VCaP (cell line): ENCODE measurements around the gene HRC.

ENCODE experiments used
- H3K27ac ChIP-seq: fragments of 450-650 bp; 2 replicates; pipeline ENCODE4 v1.5.1; 2017
- TF ChIP-seq, protein P1 (sequence below): fragments of 450-650 bp; conservative IDR thresholded peaks from 2 replicates; pipeline ENCODE4 v1.5.1; 2017; ENCODE audit warnings: mild to moderate bottlenecking, moderate library complexity

HRC gene

DNA sequence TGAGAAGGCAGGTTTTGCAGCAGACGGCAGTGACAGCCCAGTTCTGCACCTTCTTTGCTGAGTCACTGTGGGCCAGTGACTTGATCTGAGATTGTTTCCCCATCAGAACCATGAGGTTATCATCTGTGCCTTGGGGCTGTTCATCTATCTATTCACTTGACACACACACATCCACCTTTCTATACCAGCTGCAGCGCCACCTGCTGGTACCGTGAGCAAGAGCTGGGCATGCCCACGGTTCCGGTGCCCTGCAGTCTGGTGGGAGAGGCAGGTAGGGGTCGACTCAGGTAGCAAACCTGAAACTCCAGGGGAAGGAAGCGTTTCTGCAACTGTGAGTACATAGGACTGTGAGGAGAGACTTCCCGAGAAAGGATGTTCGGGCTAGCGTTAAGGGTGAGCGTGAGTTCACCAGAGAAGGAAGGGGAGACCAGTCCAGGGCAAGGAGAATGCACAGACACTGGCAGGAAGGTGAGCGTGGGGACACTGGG is 48.5 kb downstream of the HRC start:
- H3K27ac ChIP-seq, result no peak overlapping the region
- TF ChIP-seq, protein P1, sequence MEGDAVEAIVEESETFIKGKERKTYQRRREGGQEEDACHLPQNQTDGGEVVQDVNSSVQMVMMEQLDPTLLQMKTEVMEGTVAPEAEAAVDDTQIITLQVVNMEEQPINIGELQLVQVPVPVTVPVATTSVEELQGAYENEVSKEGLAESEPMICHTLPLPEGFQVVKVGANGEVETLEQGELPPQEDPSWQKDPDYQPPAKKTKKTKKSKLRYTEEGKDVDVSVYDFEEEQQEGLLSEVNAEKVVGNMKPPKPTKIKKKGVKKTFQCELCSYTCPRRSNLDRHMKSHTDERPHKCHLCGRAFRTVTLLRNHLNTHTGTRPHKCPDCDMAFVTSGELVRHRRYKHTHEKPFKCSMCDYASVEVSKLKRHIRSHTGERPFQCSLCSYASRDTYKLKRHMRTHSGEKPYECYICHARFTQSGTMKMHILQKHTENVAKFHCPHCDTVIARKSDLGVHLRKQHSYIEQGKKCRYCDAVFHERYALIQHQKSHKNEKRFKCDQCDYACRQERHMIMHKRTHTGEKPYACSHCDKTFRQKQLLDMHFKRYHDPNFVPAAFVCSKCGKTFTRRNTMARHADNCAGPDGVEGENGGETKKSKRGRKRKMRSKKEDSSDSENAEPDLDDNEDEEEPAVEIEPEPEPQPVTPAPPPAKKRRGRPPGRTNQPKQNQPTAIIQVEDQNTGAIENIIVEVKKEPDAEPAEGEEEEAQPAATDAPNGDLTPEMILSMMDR, result peak; percentile 95

DNA sequence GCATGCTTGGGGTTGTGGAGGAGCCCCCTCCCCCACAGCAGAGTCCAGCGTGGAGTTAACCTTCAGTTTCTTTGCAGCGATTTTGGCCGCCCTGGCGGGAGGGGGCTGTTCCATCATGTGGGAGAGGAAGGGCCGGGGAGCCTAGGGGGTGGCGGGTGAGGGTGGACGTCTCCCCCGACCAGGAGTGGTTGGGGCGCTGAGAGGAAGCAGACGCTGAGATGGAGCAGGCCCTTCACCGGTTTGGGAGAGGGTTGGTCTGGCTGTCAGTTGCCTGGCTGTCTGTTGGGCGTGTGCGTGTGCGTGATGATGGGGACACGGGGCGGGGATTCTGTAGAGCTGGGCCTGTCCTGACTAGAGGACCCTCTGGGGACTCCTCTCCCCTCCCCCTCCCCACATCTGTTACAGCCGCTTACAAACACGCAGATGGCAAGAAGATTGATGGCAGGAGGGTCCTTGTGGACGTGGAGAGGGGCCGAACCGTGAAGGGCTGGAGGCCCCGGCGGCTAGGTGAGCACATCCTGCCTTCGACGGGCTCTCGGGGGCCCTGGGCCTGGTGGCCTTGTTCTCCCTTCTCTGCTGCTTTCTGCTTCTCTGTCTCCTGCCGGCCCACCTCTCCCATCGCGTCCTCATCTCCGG is 50.8 kb downstream of the HRC start:
- no peak overlapping the region for H3K27ac ChIP-seq

DNA sequence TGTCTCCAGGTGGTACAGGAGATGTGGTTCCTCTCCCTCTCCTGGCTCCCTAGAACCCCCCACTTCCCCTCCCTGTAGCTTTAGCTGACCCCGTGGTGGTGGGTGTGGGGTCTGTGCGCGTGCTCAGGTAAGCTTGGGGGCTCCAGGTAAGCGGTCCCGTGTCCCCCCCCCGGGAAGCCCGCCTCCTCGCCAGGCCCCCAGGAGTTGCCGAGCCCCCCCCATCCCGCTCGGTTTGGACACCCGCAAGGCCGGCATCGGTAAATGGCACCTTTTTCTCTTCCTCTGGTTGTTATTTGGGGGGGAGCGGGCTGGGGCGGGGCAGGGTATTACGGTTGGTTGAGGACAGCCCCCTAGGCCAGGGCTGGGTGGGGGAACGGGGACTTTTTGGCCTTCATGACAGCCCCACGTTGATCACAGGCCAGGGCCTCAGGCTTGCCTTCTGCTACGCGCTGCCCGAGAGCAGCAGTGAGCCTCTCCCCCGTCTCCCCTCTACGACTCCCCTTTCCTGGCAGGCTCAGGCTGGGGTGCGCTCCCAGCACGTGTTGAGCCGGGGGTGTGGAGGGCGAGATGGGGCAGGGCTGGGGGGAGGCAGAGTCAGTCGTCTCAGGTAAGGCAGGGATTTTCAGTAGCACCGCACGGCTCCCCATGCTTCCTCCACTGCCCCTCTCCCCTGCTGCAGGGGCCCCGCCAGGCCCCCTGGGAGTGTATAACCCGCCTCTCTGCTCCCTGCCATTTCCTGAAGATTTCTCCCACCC is 51.7 kb downstream of the HRC start:
- TF ChIP-seq, protein P1, result no peak
- H3K27ac ChIP-seq, result no peak overlapping the region

More for the DNA sequence above, 50.8 kb downstream of the HRC start:
- TF ChIP-seq, protein P1, result no peak

DNA sequence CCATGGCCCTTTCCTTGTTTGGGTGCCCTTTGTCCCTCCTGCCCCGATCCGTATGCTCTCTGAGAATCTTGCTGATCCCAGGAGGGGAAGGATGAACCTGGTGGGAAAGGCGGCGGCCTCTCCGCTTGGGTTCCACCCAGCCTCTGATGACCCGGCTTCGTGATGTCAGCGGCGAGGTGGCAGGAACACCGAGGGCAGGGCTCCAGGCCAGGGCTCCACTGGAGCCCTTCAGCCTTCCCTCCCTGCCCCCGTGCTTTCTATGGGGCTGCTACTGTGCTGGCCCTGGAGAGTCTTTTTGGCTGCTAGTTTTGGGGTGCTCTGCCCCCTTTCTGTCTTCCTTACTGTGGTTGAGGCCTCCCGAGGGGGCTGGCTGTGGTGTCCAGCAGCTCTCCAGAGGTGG is 52.9 kb downstream of the HRC start:
- 0 out of 2 replicates have a peak overlapping the region, but pooled peaks have one; percentile 15 for H3K27ac ChIP-seq
- TF ChIP-seq, protein P1, result no peak
